Activated CD8-positive, alpha-beta T cell treated with anti-CD3 and anti-CD28 coated beads for 36 hours (primary cell): ENCODE measurements around the gene ANAPC2. TPM values are rescaled to one million over a fixed set of nuclear protein-coding genes. Genes with fewer than 3 reads are reported as not detected.

Experiments used
- ATAC-seq: fragments of 200-7000 bp; cut with Tn5 transposase; one replicate; pipeline ENCODE4 v1.10.0; 2021; ENCODE audit warnings: mild to moderate bottlenecking, moderate library complexity
- CTCF ChIA-PET: fragments of 350-600 bp; sonication (Branson Sonifier 250); formaldehyde crosslinking; loops from one replicate; lab custom pipeline; 2021; ENCODE audit warnings: antibody characterized with exemption; lab: Charles Lee
- POLR2A ChIA-PET: fragments of 350-600 bp; sonication (Branson Sonifier 250); formaldehyde crosslinking; loops from one replicate; lab custom pipeline; 2021; ENCODE audit warnings: antibody characterized with exemption; lab: Charles Lee
- DNase-seq: peaks from one replicate; pipeline ENCODE4 v3.0.0-alpha.2; 2020
- H3K27ac Mint-ChIP-seq: one replicate; pipeline ENCODE4 v1.8.0; 2021; ENCODE audit warnings: mild to moderate bottlenecking, mixed read lengths
- H3K27me3 Mint-ChIP-seq: one replicate; pipeline ENCODE4 v1.8.0; 2021; ENCODE audit warnings: mixed read lengths
- H3K36me3 Mint-ChIP-seq: one replicate; pipeline ENCODE4 v1.8.0; 2021; ENCODE audit warnings: low read depth, mixed read lengths
- H3K4me1 Mint-ChIP-seq: one replicate; pipeline ENCODE4 v1.8.0; 2021; ENCODE audit warnings: low read depth, mixed read lengths
- H3K4me3 Mint-ChIP-seq: one replicate; pipeline ENCODE4 v1.8.0; 2021; ENCODE audit warnings: mild to moderate bottlenecking, moderate library complexity, mixed read lengths
- H3K9me3 Mint-ChIP-seq: one replicate; pipeline ENCODE4 v1.8.0; 2021; ENCODE audit warnings: mixed read lengths
- intact Hi-C: fragments of 100-400 bp; cut with micrococcal nuclease; formaldehyde crosslinking; loops from one replicate; pipeline ENCODE4 v1.10.0; 2022
- total RNA-seq, 2 experiments: library from RNA; stranded (reverse); gene quantifications; one replicate each; pipeline ENCODE4 v1.2.3, GENCODE V29; 2021
- TF ChIP-seq, protein P1 (sequence below): fragments of 200-600 bp; IDR thresholded peaks from one replicate; pipeline ENCODE4 v1.8.0; 2022; ENCODE audit warnings: antibody characterized with exemption, mild to moderate bottlenecking

The ANAPC2 gene
- total RNA-seq, 2 experiments from 2014 or later, result 38.6 to 39.6 TPM

DNA sequence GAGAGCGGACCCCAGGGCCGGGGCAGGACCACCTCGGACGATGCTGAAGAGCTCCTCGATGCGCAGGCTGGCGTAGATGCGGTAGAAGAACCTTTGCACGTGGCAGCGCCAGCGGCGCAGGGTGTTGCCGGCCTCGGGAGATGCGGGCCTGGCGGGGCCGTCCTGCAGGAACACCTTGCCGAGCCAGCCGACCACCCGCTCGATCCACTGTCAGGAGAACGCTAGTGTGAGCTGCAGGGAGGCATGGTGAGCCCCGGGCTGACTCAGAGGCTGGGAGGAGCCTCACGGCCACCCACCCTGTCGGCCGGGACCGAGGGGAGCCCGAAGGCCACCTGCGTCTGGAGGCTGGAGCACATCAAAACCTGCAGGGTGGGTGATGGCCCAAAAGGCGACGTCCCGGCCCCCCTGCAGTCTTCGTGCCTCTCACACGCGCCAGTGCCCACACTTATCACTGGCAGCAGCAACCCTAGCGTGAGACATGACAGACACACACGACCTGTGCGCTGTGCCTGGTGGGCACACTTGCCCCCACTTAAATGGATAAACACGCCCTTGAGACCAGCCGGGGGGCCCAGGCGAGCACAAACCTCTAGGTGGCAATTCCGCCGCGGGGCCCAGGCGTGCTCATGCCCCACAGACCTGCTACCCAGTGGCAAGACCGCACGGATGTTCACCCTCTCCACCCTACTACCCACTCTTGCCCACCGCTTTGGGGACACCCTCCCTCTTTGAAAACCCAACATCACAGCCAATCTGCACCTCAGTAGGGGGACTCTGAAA lies 3.3 kb downstream of the ANAPC2 start:
- intact Hi-C loops, result no loop called here
- ATAC-seq, result no peak
- no peak overlapping the region for H3K27ac Mint-ChIP-seq
- H3K9me3 Mint-ChIP-seq, result no peaks in the 10 kb centered on the region
- TF ChIP-seq, protein P1, sequence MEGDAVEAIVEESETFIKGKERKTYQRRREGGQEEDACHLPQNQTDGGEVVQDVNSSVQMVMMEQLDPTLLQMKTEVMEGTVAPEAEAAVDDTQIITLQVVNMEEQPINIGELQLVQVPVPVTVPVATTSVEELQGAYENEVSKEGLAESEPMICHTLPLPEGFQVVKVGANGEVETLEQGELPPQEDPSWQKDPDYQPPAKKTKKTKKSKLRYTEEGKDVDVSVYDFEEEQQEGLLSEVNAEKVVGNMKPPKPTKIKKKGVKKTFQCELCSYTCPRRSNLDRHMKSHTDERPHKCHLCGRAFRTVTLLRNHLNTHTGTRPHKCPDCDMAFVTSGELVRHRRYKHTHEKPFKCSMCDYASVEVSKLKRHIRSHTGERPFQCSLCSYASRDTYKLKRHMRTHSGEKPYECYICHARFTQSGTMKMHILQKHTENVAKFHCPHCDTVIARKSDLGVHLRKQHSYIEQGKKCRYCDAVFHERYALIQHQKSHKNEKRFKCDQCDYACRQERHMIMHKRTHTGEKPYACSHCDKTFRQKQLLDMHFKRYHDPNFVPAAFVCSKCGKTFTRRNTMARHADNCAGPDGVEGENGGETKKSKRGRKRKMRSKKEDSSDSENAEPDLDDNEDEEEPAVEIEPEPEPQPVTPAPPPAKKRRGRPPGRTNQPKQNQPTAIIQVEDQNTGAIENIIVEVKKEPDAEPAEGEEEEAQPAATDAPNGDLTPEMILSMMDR, result no peak
- ChIA-PET POLR2A (interaction anchor here (1.0 kb wide), 1 partner anchor 10 kb away, joined by 3 read pairs; no protein-coding TSS in a partner anchor), CTCF (no interaction called here)
- peaks cover 26% of the 10 kb centered on the region for H3K4me1 Mint-ChIP-seq
- H3K27me3 Mint-ChIP-seq, result no peaks in the 10 kb centered on the region
- no peak for DNase-seq
- H3K4me3 Mint-ChIP-seq, result no peak overlapping the region
- peaks cover 8% of the 10 kb centered on the region for H3K36me3 Mint-ChIP-seq

DNA sequence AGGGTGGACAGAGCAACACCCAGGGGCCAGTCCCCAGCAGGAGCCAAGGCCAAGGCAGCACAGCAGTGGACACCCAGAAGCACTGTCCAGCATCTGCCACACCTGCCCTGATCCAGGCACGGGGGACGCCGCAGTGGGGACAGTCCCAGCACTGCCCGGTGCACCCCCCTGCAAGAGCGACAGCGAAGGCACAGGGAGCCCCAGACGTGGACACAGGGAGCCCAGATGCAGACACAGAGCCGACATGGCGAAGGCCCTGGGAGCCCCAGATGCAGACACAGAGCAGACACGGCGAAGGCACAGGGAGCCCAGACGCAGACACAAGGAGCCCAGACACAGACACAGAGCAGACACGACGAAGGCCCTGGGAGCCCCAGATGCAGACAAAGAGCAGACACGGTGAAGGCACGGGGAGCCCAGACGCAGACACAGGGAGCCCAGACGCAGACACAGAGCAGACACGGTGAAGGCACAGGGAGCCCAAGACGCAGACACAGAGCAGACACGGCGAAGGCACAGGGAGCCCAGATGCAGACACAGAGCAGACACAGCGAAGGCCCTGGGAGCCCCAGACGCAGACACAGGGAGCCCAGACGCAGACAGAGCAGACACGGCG lies 4.3 kb downstream of the ANAPC2 start:
- Mint-ChIP-seq H3K9me3 (no peaks in the 10 kb centered on the region), H3K27me3 (no peaks in the 10 kb centered on the region), H3K4me1 (peaks cover 17% of the 10 kb centered on the region), H3K4me3 (no peak overlapping the region), H3K27ac (no peak overlapping the region), H3K36me3 (peaks cover 6% of the 10 kb centered on the region)
- TF ChIP-seq, protein P1, result no peak
- intact Hi-C loops, result no loop called here
- no peak for DNase-seq
- CTCF ChIA-PET, result no interaction called here
- POLR2A ChIA-PET, result no interaction called here
- ATAC-seq, result no peak

DNA sequence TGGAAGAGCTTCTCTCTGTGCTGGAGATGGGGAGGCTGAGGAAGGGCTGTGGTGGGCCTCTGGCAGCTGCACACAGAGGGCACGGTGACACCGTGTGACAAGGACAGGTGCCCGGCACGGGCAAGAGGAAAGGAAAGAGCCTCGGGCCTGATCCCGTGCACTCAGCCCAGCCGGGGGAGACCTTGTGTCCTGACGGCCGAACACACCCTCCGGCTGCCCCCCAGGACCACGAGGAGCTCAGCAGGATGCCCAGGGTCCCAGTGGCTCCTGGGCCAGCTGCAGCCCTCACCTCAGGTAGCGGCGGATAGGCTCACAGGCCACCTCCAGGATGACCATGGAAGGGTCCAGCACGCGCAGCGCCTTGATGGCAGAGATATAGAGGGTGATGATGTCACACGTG lies 5.5 kb downstream of the ANAPC2 start:
- H3K4me1 Mint-ChIP-seq, result peaks cover 17% of the 10 kb centered on the region
- TF ChIP-seq, protein P1, result no peak
- ATAC-seq (no peak), DNase-seq (no peak)
- ChIA-PET CTCF (no interaction called here), POLR2A (no interaction called here)
- no peaks in the 10 kb centered on the region for H3K9me3 Mint-ChIP-seq
- no peak overlapping the region for H3K27ac Mint-ChIP-seq
- peaks cover 6% of the 10 kb centered on the region for H3K36me3 Mint-ChIP-seq
- H3K27me3 Mint-ChIP-seq, result no peaks in the 10 kb centered on the region
- intact Hi-C loops, result no loop called here
- no peak overlapping the region for H3K4me3 Mint-ChIP-seq

DNA sequence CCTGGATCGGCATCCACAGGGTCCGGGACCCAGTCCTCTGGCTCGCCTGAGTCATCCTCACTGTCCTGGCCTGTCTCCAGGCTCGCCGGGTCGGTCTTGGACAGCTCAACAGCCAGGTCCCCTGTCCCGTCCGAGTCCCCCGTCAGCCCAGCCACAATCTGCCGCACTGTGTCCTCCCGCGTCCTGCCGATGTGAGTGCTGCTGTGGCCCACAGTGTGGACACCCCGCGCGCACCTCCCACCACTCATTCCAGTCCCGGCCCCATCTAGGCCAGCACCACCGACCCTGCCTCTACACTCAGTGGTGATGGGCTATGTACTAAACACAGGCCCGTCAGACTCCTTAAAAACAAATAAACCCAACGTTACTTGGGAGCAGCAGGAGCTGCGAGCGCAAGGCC lies 6.7 kb downstream of the ANAPC2 start:
- intact Hi-C loops, result no loop called here

More for the DNA sequence above, 6.7 kb downstream of the ANAPC2 start:
- no peak for ATAC-seq
- no peak overlapping the region for H3K27ac Mint-ChIP-seq
- H3K9me3 Mint-ChIP-seq, result no peaks in the 10 kb centered on the region
- no peak overlapping the region for H3K4me3 Mint-ChIP-seq
- DNase-seq, result no peak
- no peaks in the 10 kb centered on the region for H3K27me3 Mint-ChIP-seq
- ChIA-PET CTCF (no interaction called here), POLR2A (interaction anchor here (0.8 to 1.5 kb wide), 2 partner anchors 11 to 13 kb away, joined by 4 to 7 read pairs; partner anchors contain the start of genes LRRC26 and TMEM210)
- peaks cover 4% of the 10 kb centered on the region for H3K36me3 Mint-ChIP-seq
- TF ChIP-seq, protein P1, result no peak
- peaks cover 8% of the 10 kb centered on the region for H3K4me1 Mint-ChIP-seq
